Measurements from ENCODE around the gene UGP2.
"Not testable (repeated sequence)": the region's sequence is repeated elsewhere in the genome, so short reads cannot be mapped to it uniquely, and the experiment has no call there.

The UGP2 gene

GRCh38 chr2:63845866-63846265 is 4.2 kb downstream of the UGP2 start:
- no peak for DNase-seq (ENCODE audit: low read depth)
- no peak overlapping the region for H3K4me3 ChIP-seq (ENCODE audit: control insufficient read depth, low read depth, low read length)
- no peak for TF ChIP-seq CTCF (IDR thresholded peaks at IDR 0.05; ENCODE audit: control insufficient read depth, insufficient read depth, low read depth, low read length, missing control alignments)

- no peak for TF ChIP-seq CTCF (IDR thresholded peaks at IDR 0.05; ENCODE audit: control insufficient read depth, insufficient read depth, low read depth, low read length, missing control alignments)
- DNase-seq (ENCODE audit: low read depth), result no peak
- H3K4me3 ChIP-seq (ENCODE audit: control insufficient read depth, low read depth, low read length), result no peak overlapping the region
These were observed 4.8 kb downstream of the UGP2 start for GRCh38 chr2:63846487-63846886.

GRCh38 chr2:63847571-63847970 is 5.9 kb downstream of the UGP2 start:
- not testable (repeated sequence) for H3K4me3 ChIP-seq (ENCODE audit: control insufficient read depth, low read depth, low read length); DNase-seq (ENCODE audit: low read depth)

GRCh38 chr2:63849381-63850203 is 7.9 kb downstream of the UGP2 start:
- no peak for TF ChIP-seq CTCF (IDR thresholded peaks at IDR 0.05; ENCODE audit: control insufficient read depth, insufficient read depth, low read depth, low read length, missing control alignments)
- no peak for DNase-seq (ENCODE audit: low read depth)
- H3K4me3 ChIP-seq (ENCODE audit: control insufficient read depth, low read depth, low read length), result no peak overlapping the region

GRCh38 chr2:63850204-63850571 is 8.5 kb downstream of the UGP2 start:
- H3K4me3 ChIP-seq (ENCODE audit: control insufficient read depth, low read depth, low read length), result no peak overlapping the region
- no peak for DNase-seq (ENCODE audit: low read depth)

GRCh38 chr2:63850649-63851048 is 9.0 kb downstream of the UGP2 start:
- H3K4me3 ChIP-seq (ENCODE audit: control insufficient read depth, low read depth, low read length), result no peak overlapping the region
- no peak for DNase-seq (ENCODE audit: low read depth)
- TF ChIP-seq CTCF (IDR thresholded peaks at IDR 0.05; ENCODE audit: control insufficient read depth, insufficient read depth, low read depth, low read length, missing control alignments), result no peak

More at GRCh38 chr2:63850204-63850571, 8.5 kb downstream of the UGP2 start:
- no peak for TF ChIP-seq CTCF (IDR thresholded peaks at IDR 0.05; ENCODE audit: control insufficient read depth, insufficient read depth, low read depth, low read length, missing control alignments)

GRCh38 chr2:63851691-63852311 is 10.1 kb downstream of the UGP2 start:
- DNase-seq (ENCODE audit: low read depth), result no peak
- no peak for TF ChIP-seq CTCF (IDR thresholded peaks at IDR 0.05; ENCODE audit: control insufficient read depth, insufficient read depth, low read depth, low read length, missing control alignments)

More at GRCh38 chr2:63851691-63852311, 10.1 kb downstream of the UGP2 start:
- H3K4me3 ChIP-seq (ENCODE audit: control insufficient read depth, low read depth, low read length), result no peak overlapping the region

Measured in AG09309 (cell line).